GM23338 (cell line): ENCODE measurements around the gene CPE. TPM values are rescaled to one million over a fixed set of nuclear protein-coding genes. Genes with fewer than 3 reads are reported as not detected.

Experiments used
- ATAC-seq: fragments of 200-7000 bp; cut with Tn5 transposase; 3 replicates; pipeline ENCODE4 v1.9.1; 2020
- DNase-seq: peaks from one replicate; pipeline ENCODE4 v3.0.0-alpha.2; 2015; ENCODE audit warnings: low spot score
- H2AFZ ChIP-seq: fragments of 200-600 bp; sonication (generic); 2 replicates; pipeline ENCODE4 v1.8.0; 2016; ENCODE audit warnings: antibody characterized with exemption, mild to moderate bottlenecking, moderate library complexity
- H3F3A ChIP-seq: fragments of 200-600 bp; sonication (generic); replicated peaks from 2 replicates; pipeline ENCODE4 v1.8.0; 2017; ENCODE audit warnings: antibody characterized with exemption, mixed run types, low read depth
- H3K27ac ChIP-seq: fragments of 200-600 bp; sonication (generic); 2 replicates; pipeline ENCODE4 v1.6.1; 2016; ENCODE audit warnings: low read depth
- H3K27me3 ChIP-seq: fragments of 200-600 bp; sonication (generic); 2 replicates; pipeline ENCODE4 v1.8.0; 2016; ENCODE audit warnings: mild to moderate bottlenecking, mixed run types, moderate library complexity; ENCODE audit not compliant: insufficient read depth
- H3K36me3 ChIP-seq: fragments of 200-600 bp; sonication (generic); 2 replicates; pipeline ENCODE4 v1.8.0; 2016; ENCODE audit warnings: mild to moderate bottlenecking; ENCODE audit not compliant: insufficient read depth
- H3K4me1 ChIP-seq: fragments of 200-600 bp; sonication (generic); 2 replicates; pipeline ENCODE4 v1.8.0; 2016; ENCODE audit warnings: mild to moderate bottlenecking, moderate library complexity; ENCODE audit not compliant: insufficient read depth
- H3K4me2 ChIP-seq: fragments of 200-600 bp; sonication (generic); 2 replicates; pipeline ENCODE4 v1.7.1; 2017; ENCODE audit warnings: mixed run types
- H3K4me3 ChIP-seq: fragments of 200-600 bp; sonication (generic); 2 replicates; pipeline ENCODE4 v1.6.1; 2016; ENCODE audit warnings: mixed run types
- H3K79me2 ChIP-seq: fragments of 200-600 bp; sonication (generic); replicated peaks from 2 replicates; pipeline ENCODE4 v1.8.0; 2017; ENCODE audit warnings: mild to moderate bottlenecking; ENCODE audit not compliant: insufficient read depth
- H3K9me2 ChIP-seq: fragments of 200-600 bp; sonication (generic); 2 replicates; pipeline ENCODE4 v1.8.0; 2017; ENCODE audit not compliant: insufficient read depth
- H4K20me1 ChIP-seq: fragments of 200-600 bp; sonication (generic); replicated peaks from 2 replicates; pipeline ENCODE4 v1.8.0; 2017; ENCODE audit warnings: mild to moderate bottlenecking; ENCODE audit not compliant: insufficient read depth
- H3K27ac Mint-ChIP-seq: 2 replicates; pipeline ENCODE4 v1.8.0; 2020; ENCODE audit warnings: inconsistent platforms, mild to moderate bottlenecking, moderate library complexity, mixed read lengths
- H3K27me3 Mint-ChIP-seq: 3 replicates; pipeline ENCODE4 v1.8.0; 2022; ENCODE audit warnings: low read depth, mild to moderate bottlenecking, moderate library complexity, mixed read lengths, inconsistent platforms; ENCODE audit not compliant: insufficient read depth, poor library complexity
- H3K36me3 Mint-ChIP-seq: 3 replicates; pipeline ENCODE4 v1.8.0; 2021; ENCODE audit warnings: low read depth, mild to moderate bottlenecking, inconsistent platforms, moderate library complexity, mixed read lengths
- H3K4me1 Mint-ChIP-seq: 3 replicates; pipeline ENCODE4 v1.8.0; 2020; ENCODE audit warnings: mild to moderate bottlenecking, inconsistent platforms, mixed read lengths
- H3K4me3 Mint-ChIP-seq: 3 replicates; pipeline ENCODE4 v1.8.0; 2021; ENCODE audit warnings: moderate library complexity, mild to moderate bottlenecking, inconsistent platforms, mixed read lengths
- H3K9me3 Mint-ChIP-seq: 3 replicates; pipeline ENCODE4 v1.8.0; 2020; ENCODE audit warnings: moderate library complexity, mild to moderate bottlenecking, inconsistent platforms, mixed read lengths
- CREB1 ChIP-seq: fragments of 250-450 bp; sonication (Bioruptor Pico); IDR thresholded peaks from 2 replicates; pipeline ENCODE4 v1.5.0; 2020; ENCODE audit warnings: low read depth, mild to moderate bottlenecking, moderate library complexity
- EZH2 ChIP-seq: fragments of 200-600 bp; sonication (generic); IDR thresholded peaks from one replicate; pipeline ENCODE4 v1.8.0; 2017; ENCODE audit warnings: antibody characterized with exemption, mild to moderate bottlenecking, low read depth; ENCODE audit not compliant: unreplicated experiment
- EZH2phosphoT487 ChIP-seq: fragments of 200-600 bp; sonication (generic); IDR thresholded peaks from one replicate; pipeline ENCODE4 v1.8.1; 2018; ENCODE audit warnings: antibody characterized with exemption; ENCODE audit not compliant: unreplicated experiment
- JUNB ChIP-seq: IDR thresholded peaks from one replicate; pipeline ENCODE4 v1.6.1; 2016; ENCODE audit warnings: antibody characterized with exemption; ENCODE audit not compliant: unreplicated experiment
- NANOG ChIP-seq: IDR thresholded peaks from 2 replicates; pipeline ENCODE4 v1.6.1; 2016; ENCODE audit warnings: antibody characterized with exemption, borderline replicate concordance
- REST ChIP-seq: IDR thresholded peaks from one replicate; pipeline ENCODE4 v1.6.1; 2018; ENCODE audit warnings: antibody characterized with exemption; ENCODE audit not compliant: unreplicated experiment
- STAT1 ChIP-seq: IDR thresholded peaks from one replicate; pipeline ENCODE4 v1.6.1; 2016; ENCODE audit warnings: antibody characterized with exemption; ENCODE audit not compliant: unreplicated experiment
- ZNF114 ChIP-seq: fragments of 250-450 bp; sonication (Bioruptor Pico); IDR thresholded peaks from 2 replicates; pipeline ENCODE4 v1.5.0; 2020; ENCODE audit warnings: mild to moderate bottlenecking, moderate library complexity
- ZNF331 ChIP-seq: fragments of 250-450 bp; sonication (Bioruptor Pico); IDR thresholded peaks from 2 replicates; pipeline ENCODE4 v1.5.0; 2020; ENCODE audit warnings: low read depth, mild to moderate bottlenecking, moderate library complexity
- ZNF462 ChIP-seq: fragments of 250-450 bp; sonication (Bioruptor Pico); IDR thresholded peaks from 2 replicates; pipeline ENCODE4 v1.5.0; 2020; ENCODE audit warnings: mild to moderate bottlenecking, moderate library complexity
- polyA plus RNA-seq: library from polyadenylated mRNA; unstranded; fragments of >200 nt; fragmentation: Nextera tagmentation; extraction: Ambion mirVana; gene quantifications from 2 replicates; pipeline ENCODE4 v1.2.1, GENCODE V29; 2016
- total RNA-seq: library from RNA; depleted of rRNA; stranded (reverse); fragments of >200 nt; shearing (Covaris generic); gene quantifications from 2 replicates; pipeline ENCODE4 v1.2.3, GENCODE V29; 2014
- TF ChIP-seq, protein P1 (sequence below): IDR thresholded peaks from 2 replicates; pipeline ENCODE4 v1.6.1; 2016; ENCODE audit warnings: antibody characterized with exemption

Gene CPE
- total and polyA plus RNA-seq, 2 experiments from 2014 or later, result 10.3 to 16.5 TPM

- peaks cover 5% of the 10 kb centered on the region; the same call in 2 of the 3 replicates for H3K4me1 Mint-ChIP-seq
- Histone ChIP-seq H2AFZ (no peak overlapping the region), H3K9me2 (no peaks in the 10 kb centered on the region), H4K20me1 (no peaks in the 10 kb centered on the region), H3K36me3 (no peaks in the 10 kb centered on the region), H3F3A (no peaks in the 10 kb centered on the region), H3K27ac (no peak overlapping the region), H3K79me2 (no peaks in the 10 kb centered on the region), H3K4me1 (no peaks in the 10 kb centered on the region; the same call in 1 of the 2 replicates), H3K4me2 (no peak overlapping the region), H3K4me3 (no peak overlapping the region), H3K27me3 (no peaks in the 10 kb centered on the region)
- DNase-seq (peak; percentile 67), ATAC-seq (no peak)
- H3K27ac Mint-ChIP-seq, result no peak overlapping the region
- no peaks in the 10 kb centered on the region for H3K36me3 Mint-ChIP-seq
- no peaks in the 10 kb centered on the region for H3K27me3 Mint-ChIP-seq
- TF ChIP-seq STAT1, result no peak
- TF ChIP-seq EZH2phosphoT487, result no peak
- H3K9me3 Mint-ChIP-seq, result no peaks in the 10 kb centered on the region
- no peak overlapping the region for H3K4me3 Mint-ChIP-seq
These were observed 19.8 kb downstream of the CPE start for GRCh38 chr4:165398570-165398969.

GRCh38 chr4:165402375-165402774 is 23.6 kb downstream of the CPE start:
- Mint-ChIP-seq H3K4me1 (peaks cover 8% of the 10 kb centered on the region; the same call in 2 of the 3 replicates), H3K27ac (no peak overlapping the region), H3K9me3 (no peaks in the 10 kb centered on the region), H3K36me3 (no peaks in the 10 kb centered on the region), H3K27me3 (no peaks in the 10 kb centered on the region), H3K4me3 (no peak overlapping the region)
- Histone ChIP-seq H2AFZ (0 out of 2 replicates have a peak overlapping the region, but pooled peaks have one; percentile 69), H3K4me2 (no peak overlapping the region), H4K20me1 (no peaks in the 10 kb centered on the region), H3K4me1 (no peaks in the 10 kb centered on the region; the same call in 1 of the 2 replicates), H3K27ac (no peak overlapping the region), H3K27me3 (no peaks in the 10 kb centered on the region), H3F3A (no peaks in the 10 kb centered on the region), H3K4me3 (no peak overlapping the region), H3K36me3 (no peaks in the 10 kb centered on the region), H3K79me2 (no peaks in the 10 kb centered on the region), H3K9me2 (peaks cover 8% of the 10 kb centered on the region; the same call in 1 of the 2 replicates)
- DNase-seq (peak; percentile 17), ATAC-seq (no peak)
- TF ChIP-seq ZNF331 (no peak), REST (no peak), STAT1 (no peak), JUNB (no peak), NANOG (no peak), ZNF114 (CRISPR knock-in tag) (no peak), ZNF462 (CRISPR knock-in tag) (no peak), EZH2 (no peak), CREB1 (no peak), EZH2phosphoT487 (no peak)
- TF ChIP-seq, protein P1, sequence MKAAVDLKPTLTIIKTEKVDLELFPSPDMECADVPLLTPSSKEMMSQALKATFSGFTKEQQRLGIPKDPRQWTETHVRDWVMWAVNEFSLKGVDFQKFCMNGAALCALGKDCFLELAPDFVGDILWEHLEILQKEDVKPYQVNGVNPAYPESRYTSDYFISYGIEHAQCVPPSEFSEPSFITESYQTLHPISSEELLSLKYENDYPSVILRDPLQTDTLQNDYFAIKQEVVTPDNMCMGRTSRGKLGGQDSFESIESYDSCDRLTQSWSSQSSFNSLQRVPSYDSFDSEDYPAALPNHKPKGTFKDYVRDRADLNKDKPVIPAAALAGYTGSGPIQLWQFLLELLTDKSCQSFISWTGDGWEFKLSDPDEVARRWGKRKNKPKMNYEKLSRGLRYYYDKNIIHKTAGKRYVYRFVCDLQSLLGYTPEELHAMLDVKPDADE, result no peak
